Fibroblast of villous mesenchyme (primary cell): ENCODE results near the gene ABL2. TPM values are rescaled to one million over a fixed set of nuclear protein-coding genes. Genes with fewer than 3 reads are reported as not detected.
A peak's percentile ranks its signal among the peaks of the same experiment; 100 is the strongest.
"Not testable (repeated sequence)": the region's sequence is repeated elsewhere in the genome, so short reads cannot be mapped to it uniquely, and the experiment has no call there.

ENCODE experiments used
- DNase-seq: peaks from one replicate; pipeline ENCODE4 v3.0.0-alpha.2; 2010; ENCODE audit warnings: low read depth
- H3K4me3 ChIP-seq: 2 replicates; pipeline ENCODE4 v1.5.1; 2011; ENCODE audit warnings: low read depth, mild to moderate bottlenecking, low read length
- CTCF ChIP-seq: IDR thresholded peaks from 2 replicates; pipeline ENCODE4 v1.5.1; 2012; ENCODE audit warnings: low read depth, mild to moderate bottlenecking, low read length; ENCODE audit not compliant: insufficient read depth
- total RNA-seq: library from RNA; depleted of rRNA; stranded (reverse); fragments of >200 nt; gene quantifications from 2 replicates; pipeline ENCODE4 v1.2.3, GENCODE V29; 2012

The ABL2 gene
- total RNA-seq, 1 donor, result 66.9 TPM

GRCh38 chr1:179146911-179147310, 82.6 kb downstream of the ABL2 start:
- no peak for DNase-seq
- TF ChIP-seq CTCF, result no peak
- no peak overlapping the region for H3K4me3 ChIP-seq

- H3K4me3 ChIP-seq, result no peak overlapping the region
- TF ChIP-seq CTCF, result no peak
Measured at GRCh38 chr1:179146476-179146875, 83.0 kb downstream of the ABL2 start.

GRCh38 chr1:179145521-179145920, 84.0 kb downstream of the ABL2 start:
- H3K4me3 ChIP-seq, result no peak overlapping the region
- DNase-seq, result no peak
- no peak for TF ChIP-seq CTCF

More at GRCh38 chr1:179146476-179146875, 83.0 kb downstream of the ABL2 start:
- DNase-seq, result peak; percentile 54

GRCh38 chr1:179144626-179145025, 84.9 kb downstream of the ABL2 start:
- no peak overlapping the region for H3K4me3 ChIP-seq
- no peak for DNase-seq
- TF ChIP-seq CTCF, result no peak

- peak; percentile 96 for DNase-seq
- TF ChIP-seq CTCF, result no peak
- peak overlapping the region; percentile 80 for H3K4me3 ChIP-seq
Measured at GRCh38 chr1:179143322-179143721, 86.2 kb downstream of the ABL2 start.

- peak overlapping the region; percentile 80 for H3K4me3 ChIP-seq
- DNase-seq, result peak; percentile 99
- no peak for TF ChIP-seq CTCF
Measured at GRCh38 chr1:179142889-179143299, 86.6 kb downstream of the ABL2 start.

GRCh38 chr1:179141592-179142251, 87.8 kb downstream of the ABL2 start:
- H3K4me3 ChIP-seq, result peak overlapping the region; percentile 80
- peak; percentile 79 for DNase-seq
- no peak for TF ChIP-seq CTCF

GRCh38 chr1:179138755-179139154, 90.7 kb downstream of the ABL2 start:
- H3K4me3 ChIP-seq, DNase-seq: not testable (repeated sequence)
